ENCODE data around the gene TBL3. TPM values are rescaled to one million over a fixed set of nuclear protein-coding genes. Genes with fewer than 3 reads are reported as not detected.
A peak's percentile ranks its signal among the peaks of the same experiment; 100 is the strongest.

The TBL3 gene
- total and polyA plus RNA-seq, 2 of the 8 experiments (the other 6 are each of a cell fraction or from before 2014, with no cell fraction given): 65.8 to 137 TPM

GRCh38 chr16:1984347-1985225, 12.7 kb downstream of the TBL3 start:
- DNase-seq (ENCODE audit: low read depth in 1 of 2, low spot score in 2 of 2) (no peak), FAIRE-seq (no peak)
- Histone ChIP-seq H3K4me1 (replicated peaks in 1 of 4; ENCODE audit: control insufficient read depth in 3 of 4, insufficient read depth in 4 of 4, low read length in 3 of 4) (peaks cover 3 to 43% (median 28%) of the 10 kb centered on the region in 4 experiments), H3K56ac (replicated peaks; ENCODE audit: insufficient read length, low read depth, low read length) (peak overlapping the region; percentile 26), H2BK12ac (ENCODE audit: low read depth, low read length) (no peak overlapping the region), H4K5ac (ENCODE audit: insufficient read length, low read depth, low read length) (no peak overlapping the region), H3K23me2 (ENCODE audit: low read depth, low read length) (peaks cover 26% of the 10 kb centered on the region), H3K9ac (replicated peaks in 1 of 4; ENCODE audit: extremely low read depth in 1 of 4, low read depth in 3 of 4, low read length in 3 of 4) (peak overlapping the region; percentile 70 to 91 (median 84)), H3K23ac (ENCODE audit: insufficient read length) (no peak overlapping the region), H2BK120ac (replicated peaks; ENCODE audit: low read depth, low read length) (no peak overlapping the region), H3K14ac (ENCODE audit: insufficient read length) (no peak overlapping the region), H2AK5ac (ENCODE audit: low read depth, low read length) (peak overlapping the region; percentile 39; the same call in 1 of the 2 replicates), H2BK20ac (ENCODE audit: low read length) (no peak overlapping the region), H2BK5ac (ENCODE audit: low read depth, low read length) (no peak overlapping the region), H4K8ac (ENCODE audit: extremely low read depth, insufficient read depth, low read length) (peak overlapping the region; percentile 89), H2BK15ac (ENCODE audit: low read length) (no peak overlapping the region), H3K9me3 (ENCODE audit: insufficient read depth in 2 of 2, low read depth in 1 of 2, low read length in 1 of 2) (no peaks in the 10 kb centered on the region), H2AFZ (ENCODE audit: low read length) (no peak overlapping the region), H3K79me1 (ENCODE audit: low read depth, low read length) (no peaks in the 10 kb centered on the region), H3K18ac (ENCODE audit: extremely low read depth, low read length) (no peak overlapping the region), H3K36me3 (ENCODE audit: control insufficient read depth in 2 of 4, insufficient read depth in 4 of 4, low read length in 3 of 4) (peaks cover 2 to 5% (median 3%) of the 10 kb centered on the region in 4 experiments; a peak in 3 of 8 replicates), H3K79me2 (ENCODE audit: control insufficient read depth in 1 of 2, insufficient read depth in 2 of 2, low read length in 2 of 2) (peaks cover 0 to 9% of the 10 kb centered on the region in 2 experiments; a peak in 1 of 4 replicates), H3K4ac (replicated peaks; ENCODE audit: insufficient read length, low read depth, low read length) (peak overlapping the region; percentile 33), H3K4me2 (ENCODE audit: insufficient read depth in 1 of 2, low read depth in 2 of 2, low read length in 2 of 2) (peak overlapping the region; percentile 58 to 85), H3K27me3 (replicated peaks in 1 of 4; ENCODE audit: control insufficient read depth in 3 of 4, extremely low read depth in 1 of 4, insufficient read depth in 3 of 4, low read length in 3 of 4) (peaks cover 9 to 50% (median 47%) of the 10 kb centered on the region in 4 experiments; a peak in 6 of 7 replicates), H4K91ac (replicated peaks; ENCODE audit: insufficient read length, low read length) (no peak overlapping the region), H4K20me1 (replicated peaks in 1 of 2; ENCODE audit: control insufficient read depth in 1 of 2, insufficient read depth in 2 of 2, low read length in 2 of 2) (peaks cover 0 to 14% of the 10 kb centered on the region in 2 experiments), H3K4me3 (ENCODE audit: extremely low read depth in 1 of 4, insufficient read depth in 2 of 4, low read depth in 3 of 4, low read length in 4 of 4) (peak overlapping the region; percentile 52 to 96 (median 73)), H3K27ac (ENCODE audit: low read depth, low read length) (peak overlapping the region; percentile 43; the same call in 1 of the 2 replicates)
- WGBS, 2 experiments (ENCODE audit: extremely low coverage in 1 of 2, insufficient coverage in 1 of 2, insufficient read length in 1 of 2, insufficient replicate concordance in 2 of 2, low coverage in 1 of 2, low lambda C conversion rate in 2 of 2, missing lambda C conversion rate in 1 of 2): 15% methylated on average over 42 of the region's 58 CpGs; no CpG with 5 or more reads in 1 of the 2 experiments
- 0 out of 2 replicates have a peak, but pooled peaks have one; percentile 17 for TF ChIP-seq KDM5A (IDR thresholded peaks at IDR 0.05; ENCODE audit: low read length)
- TF ChIP-seq SRF (IDR thresholded peaks at IDR 0.05; ENCODE audit: low read depth, low read length): no peak
- TF ChIP-seq RBBP5 (IDR thresholded peaks at IDR 0.05; ENCODE audit: borderline replicate concordance, low read depth, low read length): 0 out of 2 replicates have a peak, but pooled peaks have one; percentile 1
- no peak for TF ChIP-seq SIN3A (conservative IDR thresholded peaks at IDR 0.05 in 1 of 2, IDR thresholded peaks at IDR 0.05 in 1 of 2; ENCODE audit: low read depth in 1 of 2, low read length in 2 of 2)
- TF ChIP-seq RFX5 (IDR thresholded peaks at IDR 0.05; ENCODE audit: borderline replicate concordance, low read depth, low read length): no peak
- TF ChIP-seq ASH2L (IDR thresholded peaks at IDR 0.05; ENCODE audit: low read length): peak; percentile 50
- TF ChIP-seq PHF8 (conservative IDR thresholded peaks at IDR 0.05; ENCODE audit: low read depth, low read length): peak; percentile 99; the same call in 1 of the 2 replicates
- no peak for TF ChIP-seq TBP (IDR thresholded peaks at IDR 0.05; ENCODE audit: low read depth, low read length)
- POLR2A ChIA-PET (ENCODE audit: partially characterized antibody): interaction anchor here (0.6 to 28.2 kb wide), 16 partner anchors 8 to 279 kb away, joined by 3 to 736 read pairs (median 4); partner anchors contain the start of genes NDUFB10, NTHL1, PGP and RNF151
- CTCF ChIA-PET (ENCODE audit: partially characterized antibody): interaction anchor here (1.5 kb wide), 1 partner anchor 19 kb away, joined by 4 read pairs; no protein-coding TSS in a partner anchor

All from H1 (cell line).